HTERT RPE-1 (cell line): ENCODE data around the gene LBHD1.
"Not testable (repeated sequence)": the region's sequence is repeated elsewhere in the genome, so short reads cannot be mapped to it uniquely, and the experiment has no call there.

Experiments
- in situ Hi-C: fragments of 300-500 bp; cut with MboI; formaldehyde crosslinking; loops from 4 replicates; pipeline ENCODE4 v1.14.3; 2020; ENCODE audit warnings: low sequenced_read_pairs

LBHD1 gene

GRCh38 chr11:62621567-62622470 is 50.2 kb downstream of the LBHD1 start, which contains the start of gene B3GAT3:
Gene B3GAT3, minus strand, starts transcription at chr11:62621986. Its CDS starts 39 bp downstream, at chr11:62621947.
- in situ Hi-C loops = no loop called here

GRCh38 chr11:62621027-62621566 is 51.0 kb downstream of the LBHD1 start:
- in situ Hi-C loops = no loop called here

GRCh38 chr11:62616957-62617356 is 55.1 kb downstream of the LBHD1 start:
- in situ Hi-C loops = not testable (repeated sequence)

- in situ Hi-C loops = no loop called here
Observed at GRCh38 chr11:62615521-62615920, 56.5 kb downstream of the LBHD1 start.

GRCh38 chr11:62614275-62614674 is 57.8 kb downstream of the LBHD1 start:
- in situ Hi-C loops = no loop called here

GRCh38 chr11:62613291-62613778 is 58.7 kb downstream of the LBHD1 start:
- in situ Hi-C loops = no loop called here
